ENCODE results near the gene ZNF236.
"Not testable (repeated sequence)": the region's sequence is repeated elsewhere in the genome, so short reads cannot be mapped to it uniquely, and the experiment has no call there.

The ZNF236 gene

DNA sequence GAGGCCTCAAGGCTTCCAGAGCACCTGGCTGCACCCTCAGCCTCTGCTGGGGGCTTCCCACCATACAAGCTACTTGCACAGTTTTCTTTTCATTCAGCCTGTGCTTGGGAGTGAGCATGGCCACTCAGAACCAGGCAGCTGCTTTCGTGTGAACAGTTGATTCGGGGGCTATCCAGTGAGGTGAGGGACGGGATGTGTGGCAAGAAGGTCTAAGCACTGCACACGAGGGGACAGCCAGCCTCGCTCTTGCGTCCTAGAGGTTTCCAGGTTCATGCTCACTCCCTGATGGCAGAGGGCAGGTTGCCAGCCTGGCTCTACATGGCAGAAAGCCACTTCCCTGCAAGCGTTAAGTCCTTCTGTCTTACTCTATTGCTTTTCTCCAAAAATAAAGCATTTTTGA is 164.0 kb downstream of the ZNF236 start:
- FAIRE-seq, result no peak
- TF ChIP-seq, protein P1, sequence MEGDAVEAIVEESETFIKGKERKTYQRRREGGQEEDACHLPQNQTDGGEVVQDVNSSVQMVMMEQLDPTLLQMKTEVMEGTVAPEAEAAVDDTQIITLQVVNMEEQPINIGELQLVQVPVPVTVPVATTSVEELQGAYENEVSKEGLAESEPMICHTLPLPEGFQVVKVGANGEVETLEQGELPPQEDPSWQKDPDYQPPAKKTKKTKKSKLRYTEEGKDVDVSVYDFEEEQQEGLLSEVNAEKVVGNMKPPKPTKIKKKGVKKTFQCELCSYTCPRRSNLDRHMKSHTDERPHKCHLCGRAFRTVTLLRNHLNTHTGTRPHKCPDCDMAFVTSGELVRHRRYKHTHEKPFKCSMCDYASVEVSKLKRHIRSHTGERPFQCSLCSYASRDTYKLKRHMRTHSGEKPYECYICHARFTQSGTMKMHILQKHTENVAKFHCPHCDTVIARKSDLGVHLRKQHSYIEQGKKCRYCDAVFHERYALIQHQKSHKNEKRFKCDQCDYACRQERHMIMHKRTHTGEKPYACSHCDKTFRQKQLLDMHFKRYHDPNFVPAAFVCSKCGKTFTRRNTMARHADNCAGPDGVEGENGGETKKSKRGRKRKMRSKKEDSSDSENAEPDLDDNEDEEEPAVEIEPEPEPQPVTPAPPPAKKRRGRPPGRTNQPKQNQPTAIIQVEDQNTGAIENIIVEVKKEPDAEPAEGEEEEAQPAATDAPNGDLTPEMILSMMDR (IDR thresholded peaks at IDR 0.05; ENCODE audit: insufficient read depth, missing control alignments), result no peak
- DNase-seq (ENCODE audit: insufficient read length, low spot score), result no peak

DNA sequence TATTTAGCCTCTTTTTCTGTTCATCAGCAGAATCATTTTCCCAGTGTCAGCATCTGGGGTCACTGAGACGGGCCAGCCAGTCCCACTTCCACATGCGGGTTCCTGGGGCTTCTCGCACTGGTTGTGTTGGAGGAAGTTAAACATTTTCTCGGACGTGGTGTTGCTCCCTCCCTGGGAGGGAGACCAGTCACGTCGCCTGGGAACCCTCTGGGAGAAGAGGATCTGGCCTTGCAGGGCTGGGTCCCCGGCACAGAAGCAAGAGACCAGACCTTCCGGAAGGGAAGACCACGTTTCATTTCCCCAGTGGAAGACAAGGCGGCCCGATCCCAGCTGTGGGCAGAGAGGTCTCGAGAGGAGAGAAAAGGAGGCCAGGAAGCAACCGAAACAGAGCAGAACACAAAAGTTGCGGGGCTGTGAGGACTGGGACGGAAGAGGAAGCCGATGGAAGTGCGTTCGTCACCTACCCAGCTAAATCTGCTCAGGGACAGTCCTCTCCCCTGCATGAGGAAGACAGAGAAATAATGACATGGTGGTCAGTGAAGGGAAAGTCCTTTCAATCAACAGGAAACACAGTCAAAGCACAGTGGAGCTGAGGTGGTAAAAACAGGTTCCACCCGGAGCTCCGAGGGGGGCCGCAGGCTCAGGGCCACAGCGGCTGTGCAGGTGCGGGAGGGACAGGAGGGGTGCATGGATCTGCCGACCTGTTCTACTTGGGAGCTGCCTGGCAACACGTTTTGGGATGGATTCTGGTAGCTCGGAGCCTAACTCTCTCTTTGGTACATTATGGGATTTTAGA is 165.9 kb downstream of the ZNF236 start:
- no peak for DNase-seq (ENCODE audit: insufficient read length, low spot score)
- FAIRE-seq, result no peak
- TF ChIP-seq, protein P1 (IDR thresholded peaks at IDR 0.05; ENCODE audit: insufficient read depth, missing control alignments), result no peak

DNA sequence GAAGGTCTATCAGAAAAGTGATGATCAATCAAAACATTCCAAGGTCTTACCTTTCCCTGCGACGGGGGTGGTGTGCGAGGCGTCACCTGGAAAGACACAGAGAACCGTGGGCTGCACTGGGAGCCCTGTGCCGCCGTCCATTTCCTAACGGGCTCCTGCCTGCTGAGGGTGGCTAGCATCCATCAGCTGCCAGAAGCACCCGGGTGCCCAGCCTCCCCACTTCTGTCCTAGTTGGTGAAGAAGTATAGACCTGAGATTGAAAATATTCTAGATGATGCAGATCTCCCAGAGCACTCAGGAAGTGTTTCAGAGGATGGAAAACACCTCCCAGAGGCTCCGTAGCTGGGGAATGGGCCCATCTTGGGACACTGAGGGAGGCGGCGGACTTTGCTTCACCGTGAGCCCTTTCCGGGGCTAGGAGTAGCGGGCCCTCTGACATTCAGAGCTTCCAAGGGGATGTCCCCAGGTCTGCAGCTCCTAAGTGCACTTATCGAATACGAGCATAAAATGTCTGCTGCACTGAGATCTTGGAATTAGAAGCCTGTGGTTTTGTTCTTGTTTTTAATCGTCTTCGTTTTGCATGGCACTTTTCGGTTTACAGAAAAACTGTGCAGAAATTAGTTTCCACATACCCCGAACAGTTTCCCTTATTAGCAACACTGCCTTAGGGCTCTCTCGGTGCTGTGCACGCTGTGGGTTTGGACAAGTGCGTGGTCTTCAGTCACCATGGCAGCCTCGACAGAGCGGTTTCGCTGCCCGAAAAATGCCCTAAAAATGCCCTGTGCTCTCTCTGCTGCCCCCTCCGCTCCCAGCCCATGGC is 166.7 kb downstream of the ZNF236 start:
- FAIRE-seq (no peak), DNase-seq (ENCODE audit: insufficient read length, low spot score) (no peak)
- TF ChIP-seq, protein P1 (IDR thresholded peaks at IDR 0.05; ENCODE audit: insufficient read depth, missing control alignments), result no peak

DNA sequence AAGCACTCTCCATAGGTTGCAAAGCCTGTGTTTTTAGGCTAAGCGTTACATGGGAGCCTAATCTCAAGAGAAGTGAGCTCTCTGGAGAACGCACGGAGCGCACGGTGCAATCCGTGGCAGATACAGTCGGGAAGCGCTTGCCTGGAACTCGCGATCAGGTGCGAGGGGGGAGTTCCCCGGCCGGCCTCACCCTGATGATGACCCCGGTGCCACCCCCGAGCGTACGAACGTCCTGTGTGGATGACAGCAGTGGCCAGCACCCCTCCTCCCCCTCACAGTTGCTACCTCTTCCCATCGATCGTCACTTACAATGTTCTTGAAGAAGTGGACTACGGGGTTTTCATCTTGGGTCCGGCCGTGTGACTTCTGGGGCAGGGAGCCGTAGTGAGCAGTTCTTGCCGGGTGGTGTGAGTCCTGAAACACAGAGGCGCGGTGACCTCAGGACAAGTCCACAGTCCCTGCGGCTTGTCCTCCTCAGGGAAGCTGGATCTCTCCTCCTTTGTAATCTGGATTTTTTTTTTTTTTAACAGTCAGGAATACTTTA is 167.4 kb downstream of the ZNF236 start:
- no peak for DNase-seq (ENCODE audit: insufficient read length, low spot score)
- TF ChIP-seq, protein P1 (IDR thresholded peaks at IDR 0.05; ENCODE audit: insufficient read depth, missing control alignments), result no peak
- no peak for FAIRE-seq

DNA sequence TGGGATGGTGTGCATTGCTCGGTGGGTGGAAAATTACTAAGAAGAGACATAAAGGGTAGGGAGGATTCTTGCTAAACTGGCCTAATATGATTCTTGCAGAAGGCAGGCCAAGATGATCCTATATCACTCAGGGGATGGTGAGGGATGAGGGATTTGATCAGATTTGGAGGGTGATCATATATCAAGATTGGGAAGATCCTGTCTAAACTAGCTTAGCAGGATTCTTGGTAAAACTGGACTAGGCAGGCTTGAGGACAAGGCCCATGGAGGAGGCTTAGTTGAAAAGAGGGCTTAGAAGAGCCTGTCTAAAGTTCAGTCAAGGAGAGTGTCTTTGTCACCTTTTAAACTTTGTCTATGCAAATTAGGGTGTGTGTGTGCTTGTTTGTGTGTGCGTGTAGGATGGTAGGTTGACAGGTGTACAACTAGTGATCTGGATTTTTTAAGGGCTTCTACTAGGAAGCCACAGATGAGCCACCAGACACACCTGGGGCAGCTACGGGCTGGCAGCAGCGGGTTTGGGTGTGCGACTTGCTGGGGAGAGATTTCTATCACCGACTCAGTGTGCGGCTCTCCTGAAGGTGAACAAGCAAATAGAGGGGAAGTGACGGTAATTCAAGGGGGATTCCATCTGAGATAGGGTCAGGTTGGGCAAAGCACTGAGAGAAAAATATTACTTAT is 168.1 kb downstream of the ZNF236 start:
- DNase-seq (ENCODE audit: insufficient read length, low spot score), result not testable (repeated sequence)
- FAIRE-seq, result peak; percentile 90

DNA sequence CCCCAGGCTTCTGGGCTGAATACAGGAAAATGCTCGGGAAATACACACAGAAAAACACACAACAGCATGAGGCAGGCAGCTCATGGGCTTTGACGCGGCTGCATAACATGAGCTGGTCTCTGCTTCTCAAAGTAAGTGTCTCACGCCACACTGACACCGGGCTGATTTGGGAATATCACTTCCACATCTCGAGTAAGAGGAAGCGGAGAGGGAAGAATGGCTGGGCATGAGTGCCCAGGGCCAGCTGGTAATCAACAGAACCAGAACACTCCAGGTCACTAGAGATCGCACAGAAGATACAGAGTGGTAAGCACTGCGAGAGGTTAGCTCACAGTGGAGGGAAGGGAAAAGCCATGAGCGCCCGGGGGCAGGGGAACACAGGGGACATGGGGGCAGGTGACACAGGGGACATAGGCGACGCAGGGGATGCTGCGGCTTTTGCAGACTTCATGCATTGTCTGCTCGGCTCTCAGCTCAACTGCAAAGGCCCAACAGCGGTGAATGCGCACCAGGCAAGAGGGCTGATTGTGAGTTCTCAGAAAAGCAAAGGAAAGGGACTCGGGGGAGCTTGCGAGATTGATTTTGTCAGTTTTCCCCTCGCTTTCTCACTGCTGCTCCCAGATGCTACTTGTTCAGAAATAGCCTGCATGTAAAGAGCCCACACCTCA is 168.8 kb downstream of the ZNF236 start:
- no peak for FAIRE-seq
- TF ChIP-seq, protein P1 (IDR thresholded peaks at IDR 0.05; ENCODE audit: insufficient read depth, missing control alignments), result no peak
- no peak for DNase-seq (ENCODE audit: insufficient read length, low spot score)
